ENCODE data around the gene NSD2. TPM values are rescaled to one million over a fixed set of nuclear protein-coding genes. Genes with fewer than 3 reads are reported as not detected.

NSD2 gene
- total RNA-seq, 1 experiment from 2014 or later, result 128 TPM

GRCh38 chr4:1950369-1950768 lies 79.2 kb downstream of the NSD2 start:
- H3K9me3 Mint-ChIP-seq, result no peaks in the 10 kb centered on the region
- no peaks in the 10 kb centered on the region for H3K27me3 Mint-ChIP-seq (ENCODE audit: low read depth)
- H3K36me3 Mint-ChIP-seq, result peaks cover 26% of the 10 kb centered on the region
- ChIA-PET POLR2A (no interaction called here), CTCF (interaction anchor here (0.6 kb wide), 1 partner anchor 880 kb away, joined by 3 read pairs; no protein-coding TSS in a partner anchor)
- DNase-seq (ENCODE audit: low spot score) (no peak), ATAC-seq (no peak)
- no peak overlapping the region for H3K27ac Mint-ChIP-seq
- no peak for TF ChIP-seq SOX15 (CRISPR knock-in tag; IDR thresholded peaks at IDR 0.05)
- H3K4me1 Mint-ChIP-seq, result no peaks in the 10 kb centered on the region
- no peak overlapping the region for H3K4me3 Mint-ChIP-seq

GRCh38 chr4:1952058-1952700 lies 81.0 kb downstream of the NSD2 start:
- CTCF ChIA-PET, result no interaction called here
- H3K36me3 Mint-ChIP-seq, result peaks cover 35% of the 10 kb centered on the region
- TF ChIP-seq GABPB1 (CRISPR knock-in tag; IDR thresholded peaks at IDR 0.05), result no peak
- no peak for TF ChIP-seq ATF3 (CRISPR knock-in tag; conservative IDR thresholded peaks at IDR 0.05)
- TF ChIP-seq SOX15 (CRISPR knock-in tag; IDR thresholded peaks at IDR 0.05), result no peak
- TF ChIP-seq ZBTB21 (CRISPR knock-in tag; IDR thresholded peaks at IDR 0.05; ENCODE audit: borderline replicate concordance), result no peak
- TF ChIP-seq ELF4 (CRISPR knock-in tag; IDR thresholded peaks at IDR 0.05; ENCODE audit: low read depth), result no peak
- no peak for TF ChIP-seq ZNF138 (CRISPR knock-in tag; conservative IDR thresholded peaks at IDR 0.05)
- no peak for TF ChIP-seq ERG (CRISPR knock-in tag; IDR thresholded peaks at IDR 0.05)
- no peak for TF ChIP-seq MXD4 (CRISPR knock-in tag; IDR thresholded peaks at IDR 0.05; ENCODE audit: borderline replicate concordance)
- TF ChIP-seq PREB (CRISPR knock-in tag; IDR thresholded peaks at IDR 0.05; ENCODE audit: borderline replicate concordance), result no peak
- H3K4me1 Mint-ChIP-seq, result no peaks in the 10 kb centered on the region
- no peaks in the 10 kb centered on the region for H3K27me3 Mint-ChIP-seq (ENCODE audit: low read depth)
- no peak overlapping the region for H3K4me3 Mint-ChIP-seq
- POLR2A ChIA-PET, result no interaction called here
- DNase-seq (ENCODE audit: low spot score) (no peak), ATAC-seq (no peak)
- H3K27ac Mint-ChIP-seq, result no peak overlapping the region
- no peaks in the 10 kb centered on the region for H3K9me3 Mint-ChIP-seq

- H3K9me3 Mint-ChIP-seq, result no peaks in the 10 kb centered on the region
- H3K36me3 Mint-ChIP-seq, result peaks cover 37% of the 10 kb centered on the region
- H3K27me3 Mint-ChIP-seq (ENCODE audit: low read depth), result no peaks in the 10 kb centered on the region
- no peak overlapping the region for H3K27ac Mint-ChIP-seq
- ChIA-PET CTCF (no interaction called here), POLR2A (no interaction called here)
- no peak overlapping the region for H3K4me3 Mint-ChIP-seq
- ATAC-seq, result no peak
- TF ChIP-seq GABPB1 (CRISPR knock-in tag; IDR thresholded peaks at IDR 0.05) (no peak), ATF6 (CRISPR knock-in tag; IDR thresholded peaks at IDR 0.05) (no peak), ZSCAN18 (CRISPR knock-in tag; IDR thresholded peaks at IDR 0.05) (no peak), TEAD1 (CRISPR knock-in tag; IDR thresholded peaks at IDR 0.05) (no peak), ZMAT4 (CRISPR knock-in tag; IDR thresholded peaks at IDR 0.05) (no peak), PREB (CRISPR knock-in tag; IDR thresholded peaks at IDR 0.05; ENCODE audit: borderline replicate concordance) (no peak), SMAD4 (CRISPR knock-in tag; IDR thresholded peaks at IDR 0.05) (no peak), ZNF121 (CRISPR knock-in tag; IDR thresholded peaks at IDR 0.05) (no peak), PRRX2 (CRISPR knock-in tag; IDR thresholded peaks at IDR 0.05) (no peak), AR (CRISPR knock-in tag; IDR thresholded peaks at IDR 0.05) (no peak), NFYB (CRISPR knock-in tag; conservative IDR thresholded peaks at IDR 0.05; ENCODE audit: low read depth) (no peak), ZNF317 (CRISPR knock-in tag; IDR thresholded peaks at IDR 0.05; ENCODE audit: borderline replicate concordance, low read depth) (no peak)
- no peaks in the 10 kb centered on the region for H3K4me1 Mint-ChIP-seq
- no peak for DNase-seq (ENCODE audit: low spot score)
Measured at GRCh38 chr4:1952719-1953118, 81.5 kb downstream of the NSD2 start.

Measured in WTC11 (cell line).